Kidney (tissue), 14 donors: ENCODE results near the gene MAPK7. TPM values are rescaled to one million over a fixed set of nuclear protein-coding genes. Genes with fewer than 3 reads are reported as not detected.

Source experiments
- DNase-seq, 5 donors: peaks; one replicate each; pipeline ENCODE4 v3.0.0-alpha.2; 2013 to 2020
- FAIRE-seq: peaks from 2 replicates; lab custom pipeline; 2012; peaks lifted over from hg19 to GRCh38; lab: Jason Lieb, UNC
- H3K27ac ChIP-seq, 2 donors: one replicate each; pipeline ENCODE4 v1.7.0; 2013; ENCODE audit warnings: low read depth in 2 of 2, low read length in 2 of 2, inconsistent platforms in 1 of 2
- H3K27me3 ChIP-seq: one replicate; pipeline ENCODE4 v1.7.1; 2013; ENCODE audit warnings: low read length, inconsistent platforms; ENCODE audit not compliant: control insufficient read depth, insufficient read depth
- H3K36me3 ChIP-seq, 3 donors: one replicate each; pipeline versions ENCODE4 v1.7.0 to v1.7.1; 2013; ENCODE audit warnings: low read length in 3 of 3, control low read depth in 1 of 3, inconsistent platforms in 1 of 3; ENCODE audit not compliant: insufficient read depth in 3 of 3, control insufficient read depth in 2 of 3
- H3K4me1 ChIP-seq, 3 donors: one replicate each; pipeline versions ENCODE4 v1.7.0 to v1.7.1; 2013; ENCODE audit warnings: low read length in 3 of 3, inconsistent platforms in 1 of 3, low read depth in 1 of 3; ENCODE audit not compliant: control insufficient read depth in 2 of 3, insufficient read depth in 2 of 3
- H3K4me3 ChIP-seq, 3 donors: one replicate each; pipeline versions ENCODE4 v1.7.0 to v1.8.1; 2013; ENCODE audit warnings: low read length in 3 of 3, control low read depth in 1 of 3, inconsistent platforms in 1 of 3
- H3K9ac ChIP-seq, 3 donors: one replicate each; pipeline versions ENCODE4 v1.7.0 to v1.7.1; 2013; ENCODE audit warnings: low read length in 3 of 3, control low read depth in 1 of 3, inconsistent platforms in 1 of 3
- H3K9me3 ChIP-seq, 3 donors: one replicate each; pipeline versions ENCODE4 v1.7.0 to v1.7.1; 2013; ENCODE audit warnings: low read length in 3 of 3, control low read depth in 1 of 3, inconsistent platforms in 1 of 3; ENCODE audit not compliant: control insufficient read depth in 2 of 3, insufficient read depth in 1 of 3
- intact Hi-C: fragments of 100-400 bp; cut with DNase I; formaldehyde crosslinking; loops from one replicate; pipeline ENCODE4 v1.11.1; 2022
- polyA plus RNA-seq: library from polyadenylated mRNA; stranded (reverse); fragments of 350-450 nt; fragmentation: Illumina TruSeq; extraction: RNeasy Lipid Tissue Mini Kit (QIAGEN cat#74804); gene quantifications from one replicate; pipeline ENCODE4 v1.2.3, GENCODE V29; 2014; ENCODE audit warnings: low read depth, low replicate concordance; ENCODE audit not compliant: insufficient read depth
- total RNA-seq: library from RNA; stranded (reverse); fragmentation: NEBNext Ultra II Directional; extraction: Animal tissue kit (Norgen Biotek cat#: 25700); gene quantifications from one replicate; pipeline ENCODE4 v1.2.1, GENCODE V29; 2021
- TF ChIP-seq, protein P1 (sequence below): IDR thresholded peaks from 3 replicates; pipeline ENCODE4 v1.5.1; 2012; ENCODE audit warnings: mild to moderate bottlenecking, moderate library complexity, borderline replicate concordance; ENCODE audit not compliant: insufficient read depth; ENCODE audit errors: extremely low read depth
- donor health status: control.
- donor health status: control.
- donor health status: control.
- donor health status: control.
- donor health status: control.
- donor health status: DM: yes; HTN: yes; CAD: no.
- donor health status: Normal renal cell carcinoma (clear cell type).

The MAPK7 gene
- total and polyA plus RNA-seq, 2 donors from 2014 or later: 7.1 to 36.7 TPM

DNA sequence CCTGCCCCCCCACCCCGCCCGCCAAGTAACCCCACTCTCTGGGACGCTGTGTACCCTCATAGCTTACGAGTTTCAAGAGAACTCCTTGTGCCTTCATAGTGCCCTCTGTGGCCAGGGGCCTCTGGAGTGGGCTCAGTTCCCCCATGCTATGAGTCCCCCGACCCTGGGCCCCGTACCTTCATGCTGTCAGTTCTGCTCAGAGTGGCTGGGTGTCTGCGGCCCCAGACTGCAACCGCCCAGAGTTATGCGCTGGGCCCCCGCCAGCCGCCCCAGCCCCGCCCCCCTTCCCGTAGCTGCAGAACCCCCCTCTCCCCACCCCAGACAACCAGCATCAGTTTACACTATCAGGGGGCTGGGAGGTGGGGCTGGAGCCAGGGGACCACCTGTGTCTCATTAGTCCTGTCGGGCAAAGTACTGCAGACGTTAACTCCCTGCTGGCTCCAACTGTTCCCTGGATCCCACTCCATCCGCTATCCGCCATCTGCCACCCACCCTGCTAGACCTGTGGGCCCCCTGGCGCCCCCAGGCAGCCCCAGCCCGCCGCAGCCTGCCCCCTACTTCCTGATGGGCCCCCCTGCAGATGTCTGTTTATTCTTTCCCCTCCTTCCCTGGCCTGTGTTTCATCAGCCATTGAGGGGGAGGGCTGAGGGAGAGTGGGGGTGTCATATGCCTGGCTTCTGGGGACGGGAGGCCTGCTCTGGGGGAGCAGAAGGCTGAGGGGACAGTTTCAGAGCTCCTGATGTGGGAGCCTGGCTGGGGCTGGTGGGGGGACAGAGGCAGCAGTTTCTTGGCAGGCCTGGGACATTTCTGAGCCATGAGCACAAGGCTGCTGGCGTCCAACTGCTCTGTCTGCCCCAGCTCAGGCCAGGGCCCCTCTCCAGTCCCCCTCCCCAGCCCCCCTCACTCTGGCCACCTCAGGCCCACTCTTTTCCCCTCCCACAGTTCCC, 8.9 kb downstream of the MAPK7 start, which contains the start of gene MFAP4:
MFAP4 (minus strand) TSS at position 217 of the 947 bp plus-strand sequence; CDS start at position 182, 35 bp downstream.
- Histone ChIP-seq H3K36me3 (peaks cover 0 to 9% (median 8%) of the 10 kb centered on the region in 3 donors), H3K27me3 (no peaks in the 10 kb centered on the region), H3K4me3 (peak within 1 kb of the TSS in 1 of 3 donors; percentile 67), H3K27ac (peak within 1 kb of the TSS; percentile 67 to 78), H3K9ac (peak within 1 kb of the TSS in 1 of 3 donors; percentile 43), H3K4me1 (peaks cover 0 to 23% (median 4%) of the 10 kb centered on the region in 3 donors), H3K9me3 (no peaks in the 10 kb centered on the region)
- intact Hi-C loops: no loop called here
- no peak for FAIRE-seq
- DNase-seq: peak; percentile 92 to 96 (median 92)
- TF ChIP-seq, protein P1, sequence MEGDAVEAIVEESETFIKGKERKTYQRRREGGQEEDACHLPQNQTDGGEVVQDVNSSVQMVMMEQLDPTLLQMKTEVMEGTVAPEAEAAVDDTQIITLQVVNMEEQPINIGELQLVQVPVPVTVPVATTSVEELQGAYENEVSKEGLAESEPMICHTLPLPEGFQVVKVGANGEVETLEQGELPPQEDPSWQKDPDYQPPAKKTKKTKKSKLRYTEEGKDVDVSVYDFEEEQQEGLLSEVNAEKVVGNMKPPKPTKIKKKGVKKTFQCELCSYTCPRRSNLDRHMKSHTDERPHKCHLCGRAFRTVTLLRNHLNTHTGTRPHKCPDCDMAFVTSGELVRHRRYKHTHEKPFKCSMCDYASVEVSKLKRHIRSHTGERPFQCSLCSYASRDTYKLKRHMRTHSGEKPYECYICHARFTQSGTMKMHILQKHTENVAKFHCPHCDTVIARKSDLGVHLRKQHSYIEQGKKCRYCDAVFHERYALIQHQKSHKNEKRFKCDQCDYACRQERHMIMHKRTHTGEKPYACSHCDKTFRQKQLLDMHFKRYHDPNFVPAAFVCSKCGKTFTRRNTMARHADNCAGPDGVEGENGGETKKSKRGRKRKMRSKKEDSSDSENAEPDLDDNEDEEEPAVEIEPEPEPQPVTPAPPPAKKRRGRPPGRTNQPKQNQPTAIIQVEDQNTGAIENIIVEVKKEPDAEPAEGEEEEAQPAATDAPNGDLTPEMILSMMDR: no peak

- intact Hi-C loops: no loop called here
- H3K4me3 ChIP-seq: no peak overlapping the region
- no peaks in the 10 kb centered on the region for H3K9me3 ChIP-seq
- DNase-seq (peak in 1 of 5 donors; percentile 24), FAIRE-seq (no peak)
- TF ChIP-seq, protein P1: no peak
- H3K27ac ChIP-seq: peak overlapping the region; percentile 49 to 78
- no peaks in the 10 kb centered on the region for H3K27me3 ChIP-seq
- H3K4me1 ChIP-seq: peaks cover 0 to 23% (median 4%) of the 10 kb centered on the region in 3 donors
- no peak overlapping the region for H3K9ac ChIP-seq
- peaks cover 0 to 9% (median 5%) of the 10 kb centered on the region in 3 donors for H3K36me3 ChIP-seq
Measured at GRCh38 chr17:19387921-19388521, 9.7 kb downstream of the MAPK7 start.

DNA sequence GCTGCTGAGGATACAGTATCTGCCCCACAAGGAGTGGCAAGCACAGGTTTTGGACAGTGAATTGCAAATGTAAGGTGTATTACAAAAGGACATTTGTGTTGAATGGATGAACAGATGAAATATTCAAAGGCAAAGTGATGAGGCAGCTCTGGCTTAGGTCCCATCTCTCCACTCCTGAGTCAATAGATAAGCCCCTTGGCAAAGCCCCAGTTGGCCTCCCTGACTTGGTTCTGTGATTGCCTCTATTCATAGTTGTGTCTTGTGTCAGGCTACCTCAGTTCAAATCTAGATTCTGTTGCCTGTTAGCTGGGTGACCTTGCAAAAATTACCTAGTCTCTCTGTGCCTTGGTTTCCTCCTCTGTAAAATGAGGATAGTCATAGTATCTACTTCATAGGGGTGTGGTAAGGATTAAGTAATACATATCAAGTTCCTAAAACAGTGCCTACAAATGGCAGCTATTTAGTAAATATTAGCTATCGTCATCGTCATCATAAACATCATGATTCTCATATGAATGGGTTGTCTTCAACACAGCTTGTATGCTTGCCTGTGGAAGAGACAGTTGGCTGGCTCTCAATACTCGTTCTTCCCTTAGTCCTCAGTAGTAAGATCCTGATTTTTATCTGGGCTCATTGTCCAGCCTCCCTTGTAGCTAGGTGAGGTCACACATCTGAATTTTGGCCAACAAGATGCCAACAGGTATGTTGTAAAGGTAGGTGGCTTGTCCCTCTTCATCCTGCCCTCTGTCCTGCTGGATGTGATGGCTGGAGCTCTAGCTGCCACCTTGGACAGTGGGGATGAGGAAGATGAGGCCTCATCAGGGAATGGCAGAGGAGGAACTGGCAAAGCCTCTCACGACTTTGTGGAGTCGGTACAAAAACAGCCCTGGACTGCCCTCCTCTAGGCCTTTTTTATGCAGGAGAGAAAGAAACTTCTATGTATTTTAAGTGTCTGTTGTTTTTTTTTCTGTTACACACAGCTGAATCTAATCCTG, 10.8 kb downstream of the MAPK7 start:
- no peaks in the 10 kb centered on the region for H3K9me3 ChIP-seq
- FAIRE-seq (no peak), DNase-seq (peak in 2 of 5 donors; percentile 2 to 15)
- TF ChIP-seq, protein P1: no peak
- intact Hi-C loops: no loop called here
- H3K9ac ChIP-seq: no peak overlapping the region
- H3K36me3 ChIP-seq: peaks cover 0 to 1% (median 0%) of the 10 kb centered on the region in 3 donors
- peak overlapping the region in 1 of 2 donors; percentile 60 for H3K27ac ChIP-seq
- H3K4me3 ChIP-seq: no peak overlapping the region
- no peaks in the 10 kb centered on the region for H3K27me3 ChIP-seq
- H3K4me1 ChIP-seq: peaks cover 0 to 21% (median 4%) of the 10 kb centered on the region in 3 donors
